ENCODE measurements around the gene VOPP1.

The VOPP1 gene

GRCh38 chr7:55504093-55504859 is 68.0 kb downstream of the VOPP1 start:
- DNase-seq (ENCODE audit: extremely low read depth, low read depth) = no peak
- no peak overlapping the region for H3K4me3 ChIP-seq (replicated peaks; ENCODE audit: low read depth, low read length)
- TF ChIP-seq CTCF (IDR thresholded peaks at IDR 0.05; ENCODE audit: low read depth, low read length, missing control alignments) = no peak

GRCh38 chr7:55502858-55503440 is 69.4 kb downstream of the VOPP1 start:
- no peak overlapping the region for H3K4me3 ChIP-seq (replicated peaks; ENCODE audit: low read depth, low read length)
- TF ChIP-seq CTCF (IDR thresholded peaks at IDR 0.05; ENCODE audit: low read depth, low read length, missing control alignments) = no peak
- no peak for DNase-seq (ENCODE audit: extremely low read depth, low read depth)

GRCh38 chr7:55502124-55502857 is 70.0 kb downstream of the VOPP1 start:
- DNase-seq (ENCODE audit: extremely low read depth, low read depth) = no peak
- TF ChIP-seq CTCF (IDR thresholded peaks at IDR 0.05; ENCODE audit: low read depth, low read length, missing control alignments) = no peak
- no peak overlapping the region for H3K4me3 ChIP-seq (replicated peaks; ENCODE audit: low read depth, low read length)

- DNase-seq (ENCODE audit: extremely low read depth, low read depth) = no peak
- no peak for TF ChIP-seq CTCF (IDR thresholded peaks at IDR 0.05; ENCODE audit: low read depth, low read length, missing control alignments)
- H3K4me3 ChIP-seq (replicated peaks; ENCODE audit: low read depth, low read length) = no peak overlapping the region
Measured at GRCh38 chr7:55501611-55502010, 70.7 kb downstream of the VOPP1 start.

- no peak overlapping the region for H3K4me3 ChIP-seq (replicated peaks; ENCODE audit: low read depth, low read length)
- no peak for DNase-seq (ENCODE audit: extremely low read depth, low read depth)
- no peak for TF ChIP-seq CTCF (IDR thresholded peaks at IDR 0.05; ENCODE audit: low read depth, low read length, missing control alignments)
Measured at GRCh38 chr7:55500117-55500756, 72.1 kb downstream of the VOPP1 start.

- DNase-seq (ENCODE audit: extremely low read depth, low read depth) = no peak
- TF ChIP-seq CTCF (IDR thresholded peaks at IDR 0.05; ENCODE audit: low read depth, low read length, missing control alignments) = no peak
- H3K4me3 ChIP-seq (replicated peaks; ENCODE audit: low read depth, low read length) = no peak overlapping the region
Measured at GRCh38 chr7:55499591-55499990, 72.7 kb downstream of the VOPP1 start.

Measured in HFF-Myc (cell line).